Posterior vena cava (tissue), 2 donors: ENCODE results near the gene ABCC9. TPM values are rescaled to one million over a fixed set of nuclear protein-coding genes. Genes with fewer than 3 reads are reported as not detected.
"Not testable (repeated sequence)": the region's sequence is repeated elsewhere in the genome, so short reads cannot be mapped to it uniquely, and the experiment has no call there.

ENCODE experiments used
- DNase-seq: peaks from one replicate; pipeline ENCODE4 v3.0.0-alpha.2; 2020; ENCODE audit warnings: low spot score
- intact Hi-C, 2 donors: fragments of 100-400 bp; cut with DNase I; formaldehyde crosslinking; loops; one replicate each; pipeline versions ENCODE4 v1.14.1 to v1.14.2; 2022 to 2023
- total RNA-seq, 2 donors: library from RNA; stranded (reverse); fragmentation: NEBNext Ultra II Directional; extraction: Animal tissue kit (Norgen Biotek cat#: 25700); gene quantifications; one replicate each; pipeline ENCODE4 v1.2.1, GENCODE V29; 2021
- donor health status: DM: yes; HTN: yes; CAD: no.
- donor health status: DM: yes; HTN: yes; CAD: no.

ABCC9 gene
- total RNA-seq, 2 donors from 2014 or later, result 75.4 to 90.4 TPM

DNA sequence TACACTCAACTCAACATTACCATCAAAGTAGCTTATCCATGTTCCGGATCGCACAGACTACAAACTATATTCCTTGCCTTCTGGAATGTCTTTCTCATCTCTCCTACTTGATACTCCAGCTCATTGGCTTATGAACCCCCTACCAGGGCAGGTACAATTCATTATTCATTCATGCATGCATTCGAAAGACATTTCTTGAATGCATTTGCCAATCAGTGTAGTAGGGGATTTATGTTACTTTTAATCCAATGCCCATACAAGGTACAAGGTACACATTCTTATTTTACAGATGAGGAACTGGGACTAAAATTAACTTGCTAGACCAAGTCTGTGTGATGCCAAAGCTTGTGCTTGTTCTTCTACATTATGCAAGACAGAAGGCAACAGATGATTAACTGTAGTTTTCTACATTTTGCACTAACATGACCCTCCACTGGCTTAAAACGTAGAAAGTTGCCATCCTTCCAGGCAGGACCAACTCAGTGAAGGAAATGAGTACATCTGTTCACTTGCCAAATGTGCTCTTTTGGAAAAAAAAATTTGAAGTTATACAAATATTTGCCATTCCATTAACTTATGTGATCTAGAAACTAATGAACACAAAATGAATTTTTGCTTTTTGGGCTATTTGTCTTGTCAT, 113.0 kb downstream of the ABCC9 start:
- intact Hi-C loops, result loop anchor here in 1 of 2 donors (10.0 kb wide), 1 partner anchor 53 kb away; the partner anchor contains the start of gene KCNJ8
- DNase-seq, result no peak

DNA sequence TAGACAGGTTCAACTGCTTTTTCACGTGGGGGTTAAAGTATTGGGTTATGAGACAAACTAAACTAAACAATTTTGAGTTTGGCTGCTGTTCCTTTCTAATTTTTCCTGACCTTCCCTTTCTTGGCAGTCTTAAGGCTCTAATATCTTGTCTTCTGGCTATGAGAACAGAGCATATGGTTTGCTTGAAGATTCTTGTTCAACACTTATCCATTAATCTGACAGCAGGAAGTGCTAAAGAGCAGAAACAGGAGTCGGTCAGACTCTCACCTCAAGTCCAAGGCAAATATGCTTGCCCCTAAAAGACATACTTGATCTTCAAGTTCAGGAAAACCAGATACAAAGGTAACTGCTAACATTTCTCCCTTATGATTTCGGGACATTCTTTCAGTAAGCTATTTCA, 114.1 kb downstream of the ABCC9 start:
- intact Hi-C loops, result loop anchor here in 1 of 2 donors (10.0 kb wide), 1 partner anchor 52 kb away; the partner anchor contains the start of gene KCNJ8
- no peak for DNase-seq

DNA sequence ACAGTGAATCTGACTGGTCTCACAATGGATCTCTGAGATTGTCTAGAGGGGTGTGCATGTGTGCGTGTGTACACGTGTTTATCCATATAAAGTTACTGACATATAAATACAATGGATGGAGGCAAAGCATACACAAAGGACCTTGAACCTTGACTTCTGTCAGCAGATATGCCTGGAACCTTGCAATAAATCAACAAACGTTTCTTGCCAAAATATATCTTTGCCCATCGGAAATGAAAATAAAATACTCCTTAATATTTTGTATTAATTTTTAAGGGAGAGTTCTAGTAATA, 114.7 kb downstream of the ABCC9 start:
- no peak for DNase-seq
- intact Hi-C loops, result loop anchor here in 1 of 2 donors (10.0 kb wide), 1 partner anchor 52 kb away; the partner anchor contains the start of gene KCNJ8

DNA sequence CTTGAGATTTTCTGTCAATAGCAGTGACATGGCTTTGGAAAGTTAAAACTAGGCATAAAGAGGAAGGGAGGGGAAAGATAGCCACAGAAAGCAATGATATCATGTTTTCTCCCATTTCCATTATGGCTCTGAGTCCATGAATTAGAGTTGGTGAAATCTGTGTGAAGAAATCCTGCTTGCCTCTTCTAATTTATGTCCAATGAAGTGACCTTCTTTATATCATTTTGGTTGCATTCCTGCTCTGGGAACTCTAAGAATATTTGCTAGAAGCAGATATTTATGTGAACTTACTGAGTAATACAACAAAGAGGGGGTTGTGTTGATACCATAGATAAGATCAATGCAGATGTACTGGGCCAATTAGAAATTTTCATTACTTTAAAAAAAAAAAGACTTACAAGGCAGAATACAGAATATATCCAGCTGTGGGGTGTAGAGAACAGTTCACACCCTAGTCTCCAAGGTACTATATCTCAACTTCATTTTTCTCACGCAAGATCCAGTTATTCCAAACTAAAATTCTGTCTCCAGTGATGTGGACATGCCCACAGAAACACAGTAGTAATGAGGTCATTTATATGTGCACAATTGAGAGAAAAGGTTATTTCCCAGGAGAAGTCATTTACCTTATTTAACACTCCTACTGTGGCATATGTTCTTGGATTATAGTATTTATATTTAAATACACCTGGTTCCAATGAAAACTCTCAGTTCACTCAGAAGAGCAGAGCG, 115.2 kb downstream of the ABCC9 start:
- intact Hi-C loops, result loop anchor here in 1 of 2 donors (10.0 kb wide), 1 partner anchor 51 kb away; the partner anchor contains the start of gene KCNJ8
- DNase-seq, result no peak

DNA sequence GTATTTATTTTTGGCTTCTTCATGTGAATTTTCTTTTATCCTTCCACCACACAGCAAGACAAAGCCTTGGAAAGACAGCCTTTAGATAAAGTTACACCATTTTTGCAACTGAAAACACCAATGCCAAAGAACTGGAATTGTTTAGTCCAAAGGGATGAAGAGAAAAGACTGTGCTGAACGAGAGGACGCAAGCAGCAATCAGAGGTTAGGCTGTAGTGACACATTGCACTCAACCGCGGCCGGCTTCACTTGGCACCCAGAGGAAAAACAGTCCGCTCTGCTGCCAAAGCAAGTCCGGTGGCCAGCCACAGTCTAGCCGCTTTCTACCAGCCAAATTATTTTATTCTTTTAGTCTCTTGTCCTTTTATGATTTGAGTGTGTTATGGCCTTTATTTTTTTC, 117.6 kb downstream of the ABCC9 start:
- intact Hi-C loops, result loop anchor here in 1 of 2 donors (10.0 kb wide), 1 partner anchor 49 kb away; the partner anchor contains the start of gene KCNJ8
- peak; percentile 93 for DNase-seq

DNA sequence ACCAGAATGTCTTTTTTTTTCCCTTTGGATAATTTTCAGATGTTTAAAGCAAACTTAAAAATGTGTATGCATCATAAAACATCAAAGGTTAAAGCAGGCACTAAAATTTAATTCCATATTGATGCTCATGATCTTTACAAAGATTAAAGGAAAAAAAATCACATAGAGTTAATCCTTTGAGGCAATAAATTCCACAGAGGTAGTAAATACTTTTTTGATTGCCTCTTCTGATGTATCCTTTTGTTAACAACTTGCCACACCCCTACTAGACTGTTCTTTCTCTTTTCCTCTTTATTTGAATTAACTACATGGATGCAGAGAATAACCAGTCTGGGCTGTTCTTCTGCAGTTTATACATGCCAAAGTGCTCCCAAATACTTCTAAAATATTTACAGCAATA, 121.5 kb downstream of the ABCC9 start:
- DNase-seq, result no peak
- intact Hi-C loops, result loop anchor here in 1 of 2 donors (10.0 kb wide), 1 partner anchor 45 kb away; the partner anchor contains the start of gene KCNJ8

DNA sequence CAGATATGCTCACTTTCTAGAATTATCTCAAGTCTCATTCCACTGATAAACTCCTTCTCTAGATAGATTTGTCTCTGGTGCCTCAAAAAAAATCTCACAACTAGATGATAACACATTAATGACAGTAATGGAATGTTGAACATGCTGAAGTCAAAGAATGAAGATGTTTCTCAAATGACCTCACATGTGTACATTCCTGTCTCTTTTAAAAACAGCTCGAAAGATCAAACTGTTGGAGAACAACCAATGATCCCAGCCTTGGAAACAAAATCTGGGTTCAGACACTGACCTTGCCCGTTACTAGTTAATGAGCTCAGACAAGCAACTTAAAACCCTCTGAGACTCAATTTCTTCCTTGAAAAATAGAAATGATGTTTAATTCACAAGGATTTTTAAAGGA, 122.0 kb downstream of the ABCC9 start:
- DNase-seq, result no peak
- intact Hi-C loops, result no loop called here

DNA sequence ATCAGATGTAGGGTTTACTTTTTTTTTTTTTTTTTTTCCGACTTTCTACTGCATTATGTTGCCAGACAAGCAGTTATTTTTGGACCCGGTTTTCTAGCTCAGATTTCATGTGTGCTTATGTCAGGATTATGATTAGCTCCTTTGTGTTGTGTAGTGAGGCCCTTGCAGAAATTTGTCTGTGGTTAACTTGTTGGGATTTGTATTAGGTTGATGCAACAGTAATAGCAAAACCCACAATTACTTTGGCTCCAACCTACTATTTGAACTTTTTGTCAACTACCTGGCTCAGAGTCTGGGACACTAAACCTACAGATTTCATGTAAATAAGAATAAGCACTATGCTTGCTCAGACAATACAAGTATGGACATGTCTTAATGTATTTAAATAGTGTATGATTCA, 122.6 kb downstream of the ABCC9 start:
- intact Hi-C loops, result no loop called here
- DNase-seq, result no peak

DNA sequence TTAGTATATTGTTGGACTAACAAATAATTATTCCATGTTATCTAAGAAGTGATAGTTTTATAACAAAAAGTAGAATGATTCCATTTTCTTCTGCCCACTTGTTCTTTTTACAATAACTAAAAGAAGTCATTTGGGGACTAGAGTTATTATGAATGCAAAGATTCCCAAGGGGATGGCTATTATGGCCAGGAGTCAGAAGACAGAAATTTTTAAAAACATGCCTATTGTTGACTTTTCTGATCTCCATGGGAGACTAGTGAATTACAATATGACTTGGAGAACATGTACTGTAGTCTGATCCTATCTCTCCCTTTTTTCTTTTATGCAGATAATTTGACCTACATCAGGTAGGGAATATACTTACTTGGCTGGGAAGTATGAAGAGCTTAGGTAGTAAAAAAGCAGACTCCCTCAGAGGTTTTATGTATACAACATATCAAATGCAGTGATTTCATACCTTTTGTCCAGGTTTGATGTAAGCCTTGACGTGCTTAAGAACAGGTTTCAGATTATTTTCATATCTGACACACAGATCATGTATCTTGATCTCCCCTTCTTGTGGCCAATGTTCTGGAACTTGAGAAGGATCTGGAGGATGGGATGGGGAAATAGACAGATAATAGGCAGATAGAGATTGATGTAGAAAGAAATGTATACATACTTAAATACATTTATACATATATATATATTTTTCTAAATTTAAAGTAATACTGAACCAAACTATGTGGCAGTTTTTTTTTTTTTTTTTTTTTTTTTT, 125.7 kb downstream of the ABCC9 start:
- intact Hi-C loops, result no loop called here
- DNase-seq, result no peak

DNA sequence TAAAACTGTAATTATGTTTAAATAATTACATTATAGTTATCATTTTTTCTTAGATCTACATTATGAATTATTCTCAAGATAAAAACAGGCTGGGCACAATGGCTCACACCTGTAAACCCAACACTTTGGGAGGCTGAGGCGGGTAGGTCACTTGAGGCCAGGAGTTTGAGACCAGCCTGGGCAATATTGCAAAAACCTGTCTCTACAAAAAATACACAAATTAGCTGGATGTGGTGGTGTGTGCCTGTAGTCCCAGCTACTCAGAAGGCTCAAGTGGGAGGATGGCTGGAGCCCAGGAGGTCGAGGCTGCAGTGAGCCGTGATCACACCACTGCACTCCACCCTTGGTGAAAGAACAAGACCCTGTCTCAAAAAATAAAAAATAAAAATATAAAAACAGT, 126.4 kb downstream of the ABCC9 start:
- intact Hi-C loops, result no loop called here
- DNase-seq, result no peak

DNA sequence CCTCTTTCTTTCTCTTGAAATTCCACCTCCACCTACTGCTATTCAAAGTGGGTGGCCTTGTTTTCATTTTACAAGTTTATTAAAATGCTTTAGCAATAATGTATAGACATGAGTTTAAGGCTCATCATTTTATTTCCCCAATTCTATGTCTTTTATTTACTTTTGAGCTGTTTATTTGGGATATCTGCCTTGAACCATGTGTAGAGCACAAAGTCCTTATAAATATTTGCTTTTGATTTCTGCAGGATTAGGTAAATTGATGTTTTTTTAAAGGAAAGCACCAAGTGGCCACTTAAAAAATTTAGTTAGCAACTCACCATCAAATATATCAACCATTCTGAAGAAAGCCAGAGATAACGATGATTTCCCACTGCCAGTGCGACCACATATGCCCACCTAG, 126.9 kb downstream of the ABCC9 start:
- intact Hi-C loops, result no loop called here
- no peak for DNase-seq

DNA sequence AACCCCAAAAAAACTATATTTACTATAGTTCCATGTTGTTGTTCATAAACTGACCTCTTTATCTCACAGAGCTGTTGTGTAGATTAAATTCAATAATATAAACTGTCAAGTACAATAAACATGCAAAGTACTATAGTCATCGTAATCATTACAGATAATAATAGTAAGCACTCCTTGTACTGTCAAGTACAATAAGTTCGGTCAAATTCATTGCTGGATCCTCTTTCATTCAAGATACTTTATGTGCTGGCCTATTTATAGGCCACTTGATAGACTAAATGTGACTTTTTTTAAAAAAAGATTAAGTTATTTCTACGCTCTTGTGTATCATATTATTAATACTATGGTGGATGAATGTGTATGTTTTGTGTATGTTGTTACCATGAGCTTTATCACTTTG, 127.5 kb downstream of the ABCC9 start:
- intact Hi-C loops, result no loop called here
- no peak for DNase-seq

DNA sequence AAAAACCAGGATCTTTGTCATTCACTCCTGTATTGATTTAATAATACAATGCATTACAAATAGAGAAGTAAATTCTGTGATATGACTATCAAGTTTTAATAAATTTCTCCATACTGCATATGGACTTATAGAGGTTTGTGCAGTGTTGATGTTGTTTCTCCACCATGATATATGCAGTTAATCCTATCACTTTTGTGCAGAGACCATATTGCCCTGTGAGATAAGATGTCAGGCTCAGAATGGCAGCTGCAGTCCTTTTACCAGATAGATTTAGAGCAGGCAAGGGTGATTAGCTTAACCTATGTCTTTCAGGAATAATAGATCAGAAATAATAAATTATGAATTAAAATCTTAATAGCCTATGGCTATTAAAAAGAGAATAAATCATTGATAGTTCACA, 128.1 kb downstream of the ABCC9 start:
- no peak for DNase-seq
- intact Hi-C loops, result no loop called here

DNA sequence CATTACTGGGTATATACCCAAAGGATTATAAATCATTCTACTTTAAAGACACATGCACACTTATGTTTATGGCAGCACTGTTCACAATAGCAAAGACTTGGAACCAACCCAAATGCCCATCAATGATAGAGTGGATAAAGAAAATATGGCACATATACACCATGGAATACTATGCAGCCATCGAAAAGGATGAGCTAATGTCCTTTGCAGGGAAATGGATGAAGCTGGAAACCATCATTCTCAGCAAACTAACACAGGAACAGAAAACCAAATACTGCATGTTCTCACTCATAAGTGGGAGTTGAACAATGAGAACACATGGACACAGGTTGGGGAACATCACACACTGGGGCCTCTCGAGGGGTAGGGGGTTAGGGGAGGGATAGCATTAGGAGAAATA, 128.9 kb downstream of the ABCC9 start:
- intact Hi-C loops, result not testable (repeated sequence)

DNA sequence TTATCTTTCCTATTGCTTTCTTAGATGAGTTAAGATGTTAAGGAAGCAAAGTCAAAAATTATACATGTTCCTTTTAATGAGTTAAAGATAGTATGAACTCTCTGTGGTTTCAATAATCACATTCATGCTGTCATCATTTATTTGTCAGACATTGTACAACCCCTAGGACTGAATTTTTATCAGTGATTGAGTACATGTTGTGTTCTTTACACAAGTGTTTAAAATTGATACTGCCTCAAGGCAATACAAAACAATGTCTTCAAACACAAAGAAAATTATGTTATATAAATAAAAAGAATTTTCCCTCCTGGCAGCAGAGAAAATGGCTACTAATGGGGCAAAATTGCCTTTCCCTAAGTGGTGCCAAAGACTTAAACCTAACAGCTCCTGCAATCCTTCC, 132.1 kb downstream of the ABCC9 start:
- intact Hi-C loops, result no loop called here
- DNase-seq, result no peak

More for the DNA sequence above, 128.9 kb downstream of the ABCC9 start:
- not testable (repeated sequence) for DNase-seq

DNA sequence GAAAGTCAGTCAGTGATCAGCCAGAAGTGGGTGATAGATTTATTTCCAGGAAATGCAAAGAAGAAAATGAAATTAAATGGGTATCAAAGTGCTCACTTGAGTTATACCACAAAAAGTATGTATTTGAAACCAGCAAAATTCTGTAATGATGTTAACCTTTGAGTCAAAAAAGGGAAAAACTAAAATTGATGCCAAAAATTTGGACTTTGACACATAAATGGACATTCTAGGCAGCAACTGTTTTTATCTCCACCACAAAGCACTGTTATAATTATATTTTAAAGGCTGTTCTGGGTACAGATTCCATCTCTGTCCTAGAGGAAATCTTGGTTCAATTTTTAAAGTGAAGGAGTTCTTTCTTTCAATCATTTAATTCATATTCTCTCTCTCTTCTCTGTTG, 135.0 kb downstream of the ABCC9 start:
- intact Hi-C loops, result no loop called here
- no peak for DNase-seq

DNA sequence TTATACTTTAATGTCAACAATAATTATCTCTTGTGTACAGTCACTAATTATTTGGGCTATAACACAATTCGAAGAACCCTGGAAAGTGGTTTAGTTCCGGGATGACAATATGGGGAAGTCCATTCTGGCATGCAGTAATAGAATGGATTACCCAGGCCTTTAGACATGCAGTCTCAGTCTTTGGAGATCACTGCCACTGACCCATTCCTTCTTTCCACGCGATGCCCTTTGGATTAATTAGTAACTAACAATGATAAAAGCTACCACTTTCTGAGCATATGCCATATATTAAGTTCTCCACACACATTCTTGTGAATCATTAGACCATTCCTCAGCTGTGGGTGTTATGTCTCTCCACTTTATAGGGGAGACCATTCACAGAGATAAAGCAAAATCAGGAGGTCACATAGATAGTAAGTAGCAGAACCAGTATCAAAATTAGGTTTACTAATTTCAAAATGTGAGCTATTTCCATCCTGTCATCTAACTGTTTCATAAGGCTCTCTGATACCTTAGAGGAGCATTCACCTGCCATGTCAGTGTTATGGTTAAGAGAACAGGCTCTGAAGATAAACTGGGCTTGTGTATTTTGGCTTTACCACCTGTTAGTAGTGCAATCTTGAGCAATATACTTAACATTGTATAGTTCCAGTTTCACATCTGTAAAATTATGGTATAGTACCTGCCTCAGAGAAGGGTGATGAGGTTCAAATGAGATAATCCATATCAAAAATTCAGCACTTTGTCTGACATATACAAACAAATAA, 139.5 kb downstream of the ABCC9 start:
- DNase-seq, result no peak
- intact Hi-C loops, result no loop called here

DNA sequence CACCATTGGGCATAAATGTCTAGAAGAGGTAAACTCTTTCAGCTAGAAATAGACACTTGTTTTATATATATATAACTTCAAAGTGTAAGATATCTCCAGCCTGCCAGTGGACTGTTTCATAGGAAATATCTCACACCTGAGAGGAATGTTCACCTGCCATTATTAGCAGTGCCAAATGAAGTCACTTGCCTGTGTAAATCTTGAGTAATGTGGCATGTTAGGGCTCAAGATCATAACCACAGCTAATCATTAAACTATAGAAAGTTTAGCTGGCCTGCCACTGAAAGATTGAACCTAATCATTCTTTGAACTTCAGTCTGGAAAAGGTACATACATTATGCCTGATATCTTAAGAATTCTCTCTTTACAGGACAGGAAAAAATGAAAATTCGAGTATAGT, 141.2 kb downstream of the ABCC9 start:
- intact Hi-C loops, result no loop called here
- DNase-seq, result no peak

DNA sequence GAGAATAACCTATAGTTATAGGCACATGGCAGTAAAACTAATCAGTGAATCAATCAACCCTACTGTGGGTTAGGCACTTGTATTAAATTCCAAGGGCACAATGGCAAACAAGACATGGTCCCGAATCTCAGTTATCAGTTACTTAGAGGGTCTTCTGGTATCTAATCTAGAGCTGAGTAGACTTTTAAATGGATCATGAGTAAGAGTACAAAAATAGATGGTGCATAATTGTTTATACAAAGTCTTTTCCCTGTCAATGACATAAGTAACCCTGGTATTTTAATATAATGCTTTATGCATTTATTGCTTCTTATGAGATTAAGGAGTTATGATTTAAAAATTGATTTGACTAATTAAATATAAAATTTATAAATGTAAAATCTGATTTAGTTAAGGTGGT, 143.7 kb downstream of the ABCC9 start:
- intact Hi-C loops, result no loop called here
- no peak for DNase-seq
